SU-DHL-6 (cell line): Measurements from ENCODE around the gene POF1B.

Source experiments
- EZH2phosphoT487 ChIP-seq: fragments of 200-600 bp; sonication (generic), shearing (Covaris generic); conservative IDR thresholded peaks from 2 replicates; pipeline ENCODE4 v1.6.1; 2018; ENCODE audit warnings: mild to moderate bottlenecking, antibody characterized with exemption, low read length, moderate library complexity, mixed read lengths
- TF ChIP-seq, protein P1 (sequence below): fragments of 200-600 bp; sonication (generic); IDR thresholded peaks from one replicate; pipeline ENCODE4 v1.5.1; 2017; ENCODE audit warnings: antibody characterized with exemption, mild to moderate bottlenecking, low read length, moderate library complexity; ENCODE audit not compliant: insufficient read depth, poor library complexity, severe bottlenecking

DNA sequence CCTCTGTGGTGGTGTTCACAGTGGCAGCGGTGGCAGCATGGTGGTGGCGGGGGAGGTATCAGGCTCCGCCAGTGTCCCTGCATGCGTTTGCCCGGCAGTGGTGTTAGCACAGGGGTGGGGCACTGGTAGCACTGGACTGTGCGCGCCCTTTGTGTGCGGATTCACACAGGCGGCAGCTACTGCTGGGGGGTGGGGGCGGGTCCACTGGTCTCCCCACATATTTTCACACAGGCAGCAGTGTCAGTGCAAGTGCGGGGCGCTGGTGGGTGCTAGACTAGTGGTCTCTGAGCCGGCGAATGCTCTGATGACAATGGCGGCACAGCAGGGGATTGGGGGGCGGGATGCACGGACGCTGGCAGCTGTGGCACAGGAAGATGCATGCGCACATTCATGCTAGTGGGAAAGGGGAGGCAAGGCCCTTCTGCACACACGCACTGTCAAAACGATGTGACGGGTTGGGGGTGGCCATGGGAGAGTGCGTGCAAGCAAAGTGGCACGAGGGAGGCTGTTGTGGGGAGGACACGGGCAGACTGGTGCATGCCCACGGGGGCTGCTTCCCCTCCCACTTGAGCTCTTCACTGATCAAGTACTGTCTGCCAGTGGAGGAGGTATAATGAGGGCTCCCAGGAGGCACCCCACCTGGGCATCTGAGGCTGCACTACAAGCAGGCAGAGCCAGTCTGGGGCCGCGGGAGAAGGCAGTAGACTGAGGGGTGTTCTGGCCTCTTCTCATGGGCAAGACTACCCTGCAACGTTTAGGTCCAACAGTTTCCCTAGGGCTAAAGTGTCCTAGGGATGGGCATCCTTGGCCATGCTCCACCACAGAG, 53.0 kb downstream of the POF1B start:
- no peak for TF ChIP-seq EZH2phosphoT487
- TF ChIP-seq, protein P1, sequence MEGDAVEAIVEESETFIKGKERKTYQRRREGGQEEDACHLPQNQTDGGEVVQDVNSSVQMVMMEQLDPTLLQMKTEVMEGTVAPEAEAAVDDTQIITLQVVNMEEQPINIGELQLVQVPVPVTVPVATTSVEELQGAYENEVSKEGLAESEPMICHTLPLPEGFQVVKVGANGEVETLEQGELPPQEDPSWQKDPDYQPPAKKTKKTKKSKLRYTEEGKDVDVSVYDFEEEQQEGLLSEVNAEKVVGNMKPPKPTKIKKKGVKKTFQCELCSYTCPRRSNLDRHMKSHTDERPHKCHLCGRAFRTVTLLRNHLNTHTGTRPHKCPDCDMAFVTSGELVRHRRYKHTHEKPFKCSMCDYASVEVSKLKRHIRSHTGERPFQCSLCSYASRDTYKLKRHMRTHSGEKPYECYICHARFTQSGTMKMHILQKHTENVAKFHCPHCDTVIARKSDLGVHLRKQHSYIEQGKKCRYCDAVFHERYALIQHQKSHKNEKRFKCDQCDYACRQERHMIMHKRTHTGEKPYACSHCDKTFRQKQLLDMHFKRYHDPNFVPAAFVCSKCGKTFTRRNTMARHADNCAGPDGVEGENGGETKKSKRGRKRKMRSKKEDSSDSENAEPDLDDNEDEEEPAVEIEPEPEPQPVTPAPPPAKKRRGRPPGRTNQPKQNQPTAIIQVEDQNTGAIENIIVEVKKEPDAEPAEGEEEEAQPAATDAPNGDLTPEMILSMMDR: no peak
